OCI-LY7 (cell line): ENCODE results near the gene YIPF1.

ENCODE experiments used
- EZH2phosphoT487 ChIP-seq: fragments of 200-600 bp; sonication (generic); IDR thresholded peaks from 2 replicates; pipeline ENCODE4 v1.6.1; 2018; ENCODE audit warnings: low read depth, borderline replicate concordance, mild to moderate bottlenecking, mixed run types, antibody characterized with exemption, low read length, moderate library complexity, mixed read lengths
- TF ChIP-seq, protein P1 (sequence below): fragments of 200-600 bp; sonication (generic); conservative IDR thresholded peaks from 2 replicates; pipeline ENCODE4 v1.5.1; 2014; ENCODE audit warnings: mild to moderate bottlenecking, antibody characterized with exemption, low read length, moderate library complexity, mixed read lengths

DNA sequence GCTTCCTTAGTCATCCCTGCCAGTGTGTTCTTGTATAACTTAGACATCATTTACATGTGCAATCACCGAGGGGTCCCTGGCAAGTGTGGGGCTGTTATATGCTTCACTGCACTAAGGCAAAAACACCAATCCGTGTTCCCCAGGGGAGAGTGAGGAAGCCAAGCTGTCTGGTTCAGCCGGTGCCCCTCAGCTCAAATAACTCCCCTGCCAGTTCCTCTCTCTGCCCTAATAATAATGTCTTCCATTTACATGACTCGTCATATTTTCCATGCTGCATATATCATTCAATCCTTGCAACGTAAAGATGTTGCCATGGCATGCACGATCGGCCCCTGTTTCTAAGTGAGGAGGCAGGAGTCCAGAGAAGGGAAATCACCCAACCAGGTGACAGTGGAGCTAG, 27.1 kb downstream of the YIPF1 start:
- TF ChIP-seq, protein P1, sequence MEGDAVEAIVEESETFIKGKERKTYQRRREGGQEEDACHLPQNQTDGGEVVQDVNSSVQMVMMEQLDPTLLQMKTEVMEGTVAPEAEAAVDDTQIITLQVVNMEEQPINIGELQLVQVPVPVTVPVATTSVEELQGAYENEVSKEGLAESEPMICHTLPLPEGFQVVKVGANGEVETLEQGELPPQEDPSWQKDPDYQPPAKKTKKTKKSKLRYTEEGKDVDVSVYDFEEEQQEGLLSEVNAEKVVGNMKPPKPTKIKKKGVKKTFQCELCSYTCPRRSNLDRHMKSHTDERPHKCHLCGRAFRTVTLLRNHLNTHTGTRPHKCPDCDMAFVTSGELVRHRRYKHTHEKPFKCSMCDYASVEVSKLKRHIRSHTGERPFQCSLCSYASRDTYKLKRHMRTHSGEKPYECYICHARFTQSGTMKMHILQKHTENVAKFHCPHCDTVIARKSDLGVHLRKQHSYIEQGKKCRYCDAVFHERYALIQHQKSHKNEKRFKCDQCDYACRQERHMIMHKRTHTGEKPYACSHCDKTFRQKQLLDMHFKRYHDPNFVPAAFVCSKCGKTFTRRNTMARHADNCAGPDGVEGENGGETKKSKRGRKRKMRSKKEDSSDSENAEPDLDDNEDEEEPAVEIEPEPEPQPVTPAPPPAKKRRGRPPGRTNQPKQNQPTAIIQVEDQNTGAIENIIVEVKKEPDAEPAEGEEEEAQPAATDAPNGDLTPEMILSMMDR: no peak
- TF ChIP-seq EZH2phosphoT487: no peak
